Measurements from ENCODE around the gene STRIP2.

STRIP2 gene

GRCh38 chr7:129513546-129513945 is 79.3 kb downstream of the STRIP2 start:
- no peaks in the 10 kb centered on the region for H3K9me3 ChIP-seq
- H3K4me3 ChIP-seq (ENCODE audit: low read depth in 1 of 2, low read length in 1 of 2) = no peak overlapping the region
- H3K27me3 ChIP-seq = no peaks in the 10 kb centered on the region
- no peaks in the 10 kb centered on the region for H3K4me1 ChIP-seq (ENCODE audit: control insufficient read depth in 1 of 2, insufficient read depth in 1 of 2, low read depth in 1 of 2, low read length in 1 of 2)
- no peaks in the 10 kb centered on the region for H3K36me3 ChIP-seq
- H3K27ac ChIP-seq = no peak overlapping the region
- TF ChIP-seq CTCF (IDR thresholded peaks at IDR 0.05) = no peak

- no peak overlapping the region for H3K4me3 ChIP-seq (ENCODE audit: low read depth in 1 of 2, low read length in 1 of 2)
- H3K9me3 ChIP-seq = no peaks in the 10 kb centered on the region
- H3K27me3 ChIP-seq = no peaks in the 10 kb centered on the region
- no peaks in the 10 kb centered on the region for H3K4me1 ChIP-seq (ENCODE audit: control insufficient read depth in 1 of 2, insufficient read depth in 1 of 2, low read depth in 1 of 2, low read length in 1 of 2)
- TF ChIP-seq CTCF (IDR thresholded peaks at IDR 0.05) = no peak
- no peak overlapping the region for H3K27ac ChIP-seq
- H3K36me3 ChIP-seq = no peaks in the 10 kb centered on the region
Observed at GRCh38 chr7:129514683-129515082, 80.5 kb downstream of the STRIP2 start.

- no peak for TF ChIP-seq CTCF (IDR thresholded peaks at IDR 0.05)
- no peaks in the 10 kb centered on the region for H3K36me3 ChIP-seq
Observed at GRCh38 chr7:129515381-129515780, 81.1 kb downstream of the STRIP2 start.

GRCh38 chr7:129517931-129518330 is 83.7 kb downstream of the STRIP2 start:
- no peak for TF ChIP-seq CTCF (IDR thresholded peaks at IDR 0.05)
- no peak overlapping the region for H3K27ac ChIP-seq
- no peak overlapping the region for H3K4me3 ChIP-seq (ENCODE audit: low read depth in 1 of 2, low read length in 1 of 2)
- peaks cover 20% of the 10 kb centered on the region for H3K27me3 ChIP-seq
- no peaks in the 10 kb centered on the region for H3K36me3 ChIP-seq
- H3K4me1 ChIP-seq (ENCODE audit: control insufficient read depth in 1 of 2, insufficient read depth in 1 of 2, low read depth in 1 of 2, low read length in 1 of 2) = no peaks in the 10 kb centered on the region
- H3K9me3 ChIP-seq = no peaks in the 10 kb centered on the region

More at GRCh38 chr7:129515381-129515780, 81.1 kb downstream of the STRIP2 start:
- no peak overlapping the region for H3K4me3 ChIP-seq (ENCODE audit: low read depth in 1 of 2, low read length in 1 of 2)
- H3K27ac ChIP-seq = no peak overlapping the region
- H3K27me3 ChIP-seq = no peaks in the 10 kb centered on the region
- H3K4me1 ChIP-seq (ENCODE audit: control insufficient read depth in 1 of 2, insufficient read depth in 1 of 2, low read depth in 1 of 2, low read length in 1 of 2) = no peaks in the 10 kb centered on the region
- H3K9me3 ChIP-seq = no peaks in the 10 kb centered on the region

GRCh38 chr7:129519464-129519863 is 85.2 kb downstream of the STRIP2 start:
- no peaks in the 10 kb centered on the region for H3K36me3 ChIP-seq
- no peak overlapping the region for H3K4me3 ChIP-seq (ENCODE audit: low read depth in 1 of 2, low read length in 1 of 2)
- peaks cover 26% of the 10 kb centered on the region for H3K27me3 ChIP-seq
- no peaks in the 10 kb centered on the region for H3K4me1 ChIP-seq (ENCODE audit: control insufficient read depth in 1 of 2, insufficient read depth in 1 of 2, low read depth in 1 of 2, low read length in 1 of 2)
- H3K9me3 ChIP-seq = no peaks in the 10 kb centered on the region
- TF ChIP-seq CTCF (IDR thresholded peaks at IDR 0.05) = no peak
- H3K27ac ChIP-seq = no peak overlapping the region
